NCI-H2029 treated with DMSO at 0.1 percent for 48 hours (cell line): Measurements from ENCODE around the gene SNF8.

Experiments used
- DNase-seq: peaks from one replicate; lab custom pipeline; 2025; lab: John Stamatoyannopoulos, UW

The SNF8 gene

DNA sequence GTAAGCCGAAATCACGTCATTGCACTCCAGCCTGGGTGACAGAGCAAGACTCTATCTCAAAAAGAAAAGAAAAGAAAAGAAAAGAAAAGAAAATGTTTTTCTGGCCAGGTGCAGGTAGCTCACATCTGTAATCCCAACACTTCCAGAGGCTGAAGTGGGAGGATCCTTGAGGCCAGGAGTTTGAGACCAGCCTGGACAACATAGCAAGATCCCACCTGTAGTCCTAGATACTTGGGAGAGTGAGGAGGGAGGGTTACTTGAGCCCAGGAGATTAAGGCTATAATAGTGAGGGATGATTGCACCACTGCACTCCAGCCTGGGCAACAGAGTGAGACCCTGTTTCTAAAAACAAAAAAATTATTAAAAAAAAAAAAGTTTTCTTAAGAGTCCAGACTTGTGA is 54.6 kb downstream of the SNF8 start:
- DNase-seq, result no peak

DNA sequence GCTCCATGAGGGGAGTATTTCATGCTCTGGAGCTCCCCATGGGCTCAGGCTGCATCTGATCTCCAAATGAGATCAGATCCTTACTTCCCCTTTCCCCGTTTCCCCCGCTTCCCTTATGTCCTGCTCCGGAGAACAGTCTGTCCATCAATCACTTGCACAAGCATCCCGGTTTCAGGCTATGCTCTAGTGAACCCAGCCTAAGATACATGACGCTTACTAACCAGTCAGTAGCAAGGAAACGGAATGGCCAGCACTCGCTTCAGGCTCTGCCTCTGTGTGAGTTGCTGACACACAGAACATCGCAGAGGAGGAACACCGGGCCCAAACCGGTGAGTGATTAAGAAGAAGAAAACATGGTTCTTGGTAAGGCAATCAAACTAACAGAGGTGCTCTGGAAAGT is 61.5 kb downstream of the SNF8 start:
- no peak for DNase-seq

DNA sequence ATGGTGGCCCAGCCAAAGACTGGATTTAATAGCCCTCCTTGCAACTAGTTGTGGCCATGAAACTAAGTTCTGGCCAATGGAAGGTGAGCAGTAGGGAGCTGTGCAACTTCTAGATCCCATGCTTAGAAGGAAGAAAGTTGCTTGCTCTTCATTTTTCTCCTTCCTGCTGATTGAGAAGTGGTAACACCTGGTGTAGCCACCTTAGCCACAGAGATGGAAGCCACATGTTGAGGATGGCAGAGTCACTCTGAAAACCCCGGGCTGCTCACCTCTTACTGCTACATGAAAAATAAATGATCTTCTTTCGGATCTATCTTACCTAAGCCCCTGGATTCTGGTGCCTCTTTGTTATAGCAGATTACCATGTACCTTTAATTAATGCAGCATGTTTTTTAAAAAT is 62.4 kb downstream of the SNF8 start:
- no peak for DNase-seq
